Smooth muscle cell (in vitro differentiated cells): Measurements from ENCODE around the gene NACC2. TPM values are rescaled to one million over a fixed set of nuclear protein-coding genes. Genes with fewer than 3 reads are reported as not detected.
A peak's percentile ranks its signal among the peaks of the same experiment; 100 is the strongest.

Experiments used
- DNase-seq: peaks from one replicate; lab custom pipeline; 2025; ENCODE audit not compliant: unreplicated experiment; lab: John Stamatoyannopoulos, UW
- H2AFZ ChIP-seq: fragments of 200-600 bp; sonication (generic); 2 replicates; pipeline ENCODE4 v1.6.0; 2016; ENCODE audit warnings: antibody characterized with exemption, low read depth, mild to moderate bottlenecking
- H3F3A ChIP-seq: fragments of 200-600 bp; sonication (generic); 2 replicates; pipeline ENCODE4 v1.6.0; 2017; ENCODE audit warnings: antibody characterized with exemption, low read depth
- H3K27ac ChIP-seq: fragments of 200-600 bp; sonication (generic); 2 replicates; pipeline ENCODE4 v1.5.1; 2016; ENCODE audit warnings: low read depth, mild to moderate bottlenecking
- H3K27me3 ChIP-seq: fragments of 200-600 bp; sonication (generic); 2 replicates; pipeline ENCODE4 v1.6.1; 2016; ENCODE audit warnings: low read depth, mild to moderate bottlenecking
- H3K36me3 ChIP-seq: fragments of 200-600 bp; sonication (generic); 2 replicates; pipeline ENCODE4 v1.5.1; 2016; ENCODE audit warnings: low read depth
- H3K4me1 ChIP-seq: fragments of 200-600 bp; sonication (generic); 2 replicates; pipeline ENCODE4 v1.5.1; 2016; ENCODE audit warnings: low read depth
- H3K4me2 ChIP-seq: fragments of 200-600 bp; sonication (generic); 2 replicates; pipeline ENCODE4 v1.6.0; 2016; ENCODE audit warnings: mild to moderate bottlenecking
- H3K4me3 ChIP-seq: fragments of 200-600 bp; sonication (generic); 2 replicates; pipeline ENCODE4 v1.5.1; 2016; ENCODE audit warnings: mild to moderate bottlenecking
- H3K79me2 ChIP-seq: fragments of 200-600 bp; sonication (generic); 2 replicates; pipeline ENCODE4 v1.6.0; 2016; ENCODE audit warnings: low read depth, mild to moderate bottlenecking
- H3K9ac ChIP-seq: fragments of 200-600 bp; sonication (generic); 2 replicates; pipeline ENCODE4 v1.6.0; 2016; ENCODE audit warnings: low read depth
- H3K9me3 ChIP-seq: fragments of 200-600 bp; sonication (generic); replicated peaks from 2 replicates; pipeline ENCODE4 v1.5.1; 2016; ENCODE audit warnings: low read depth
- H4K20me1 ChIP-seq: fragments of 200-600 bp; sonication (generic); 2 replicates; pipeline ENCODE4 v1.6.0; 2016; ENCODE audit warnings: low read depth
- WGBS: methylation state at CpG from one replicate; pipeline ENCODE4 v1.1.7; 2016; ENCODE audit warnings: low lambda C conversion rate; 5-methylcytosine and 5-hydroxymethylcytosine counted together
- polyA plus RNA-seq: library from polyadenylated mRNA; unstranded; fragments of >200 nt; fragmentation: Nextera tagmentation; extraction: Ambion mirVana; gene quantifications from 2 replicates; pipeline ENCODE4 v1.2.1, GENCODE V29; 2016
- total RNA-seq: library from RNA; depleted of rRNA; stranded (reverse); fragments of >200 nt; gene quantifications from 2 replicates; pipeline ENCODE4 v1.2.3, GENCODE V29; 2014
- TF ChIP-seq, protein P1 (sequence below): fragments of 200-600 bp; sonication (generic); IDR thresholded peaks from 2 replicates; pipeline ENCODE4 v1.5.1; 2017; ENCODE audit warnings: borderline replicate concordance, mild to moderate bottlenecking, antibody characterized with exemption; ENCODE audit not compliant: insufficient read depth, poor library complexity, severe bottlenecking

NACC2 gene
- total and polyA plus RNA-seq, 2 experiments from 2014 or later: 6.7 to 8.8 TPM

DNA sequence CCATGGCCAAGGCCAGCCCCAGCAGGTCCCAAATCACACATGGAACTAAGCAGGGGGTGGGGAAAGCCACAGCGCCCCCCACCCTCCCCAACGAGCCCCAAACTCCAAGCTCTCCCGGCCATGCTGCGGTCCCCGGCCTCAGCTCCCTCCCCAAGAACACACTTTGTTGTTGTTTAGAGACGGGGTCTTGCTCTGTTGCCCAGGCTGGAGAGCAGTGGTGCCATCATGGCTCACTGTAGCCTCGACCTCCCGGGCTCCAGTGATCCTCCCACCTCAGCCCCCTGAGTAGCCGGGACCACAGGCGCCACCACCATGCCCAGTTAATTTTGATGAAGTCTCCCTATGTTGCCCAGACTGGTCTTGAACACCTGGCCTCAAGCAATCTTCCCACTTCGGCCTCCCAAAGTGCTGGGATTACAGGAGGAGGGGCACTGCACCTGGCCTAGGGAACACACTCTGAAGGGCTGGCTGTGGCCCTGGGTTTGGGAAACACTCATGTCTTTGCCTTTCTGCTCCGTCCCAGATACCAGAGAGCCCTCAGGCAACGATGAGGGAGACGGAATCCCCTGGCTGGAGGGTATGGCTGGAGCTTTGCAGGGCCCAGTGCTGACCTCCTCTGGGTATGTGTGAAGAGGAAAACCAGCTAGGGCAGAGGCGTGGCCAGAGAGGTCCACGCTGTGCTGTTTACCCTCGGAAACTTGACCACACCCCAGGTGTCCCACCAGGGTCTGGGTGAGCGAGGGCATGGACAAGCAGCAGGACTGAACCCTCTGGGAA is 80.8 kb downstream of the NACC2 start:
- Histone ChIP-seq H3K79me2 (peaks cover 21% of the 10 kb centered on the region), H3K27me3 (no peaks in the 10 kb centered on the region), H3K36me3 (no peaks in the 10 kb centered on the region), H3K4me3 (no peak overlapping the region), H2AFZ (no peak overlapping the region), H4K20me1 (peaks cover 55% of the 10 kb centered on the region), H3K9ac (no peak overlapping the region), H3K9me3 (no peaks in the 10 kb centered on the region), H3K4me1 (peaks cover 6% of the 10 kb centered on the region), H3F3A (no peaks in the 10 kb centered on the region), H3K4me2 (no peak overlapping the region), H3K27ac (no peak overlapping the region)
- WGBS: 94% methylated on average over 17 of the region's 18 CpGs
- TF ChIP-seq, protein P1, sequence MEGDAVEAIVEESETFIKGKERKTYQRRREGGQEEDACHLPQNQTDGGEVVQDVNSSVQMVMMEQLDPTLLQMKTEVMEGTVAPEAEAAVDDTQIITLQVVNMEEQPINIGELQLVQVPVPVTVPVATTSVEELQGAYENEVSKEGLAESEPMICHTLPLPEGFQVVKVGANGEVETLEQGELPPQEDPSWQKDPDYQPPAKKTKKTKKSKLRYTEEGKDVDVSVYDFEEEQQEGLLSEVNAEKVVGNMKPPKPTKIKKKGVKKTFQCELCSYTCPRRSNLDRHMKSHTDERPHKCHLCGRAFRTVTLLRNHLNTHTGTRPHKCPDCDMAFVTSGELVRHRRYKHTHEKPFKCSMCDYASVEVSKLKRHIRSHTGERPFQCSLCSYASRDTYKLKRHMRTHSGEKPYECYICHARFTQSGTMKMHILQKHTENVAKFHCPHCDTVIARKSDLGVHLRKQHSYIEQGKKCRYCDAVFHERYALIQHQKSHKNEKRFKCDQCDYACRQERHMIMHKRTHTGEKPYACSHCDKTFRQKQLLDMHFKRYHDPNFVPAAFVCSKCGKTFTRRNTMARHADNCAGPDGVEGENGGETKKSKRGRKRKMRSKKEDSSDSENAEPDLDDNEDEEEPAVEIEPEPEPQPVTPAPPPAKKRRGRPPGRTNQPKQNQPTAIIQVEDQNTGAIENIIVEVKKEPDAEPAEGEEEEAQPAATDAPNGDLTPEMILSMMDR: no peak
- no peak for DNase-seq

DNA sequence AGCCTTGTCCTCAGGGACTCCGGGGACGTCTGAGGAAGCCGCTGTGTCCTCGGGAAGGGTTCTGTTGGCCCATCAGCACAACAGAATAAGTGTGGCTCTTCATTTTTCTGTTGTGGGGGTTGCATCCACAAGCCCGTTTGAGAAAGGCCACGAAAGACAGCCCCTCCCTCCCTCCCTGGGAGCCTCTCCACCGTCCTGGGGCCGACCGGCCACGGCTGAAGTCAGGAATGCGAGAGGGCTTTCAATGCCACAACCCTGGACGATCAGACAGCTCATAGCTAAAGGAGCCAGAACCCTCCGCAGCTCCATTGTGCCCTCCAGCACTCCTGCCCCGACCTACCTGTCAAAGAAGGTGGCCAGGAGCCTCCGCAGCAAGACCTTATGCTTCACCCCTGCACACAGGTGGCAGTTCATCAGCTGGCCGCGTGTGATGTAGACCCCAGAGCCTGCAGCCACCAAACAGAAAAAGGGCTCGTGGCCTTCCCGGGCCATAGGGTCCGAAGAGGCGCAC is 81.5 kb downstream of the NACC2 start:
- TF ChIP-seq, protein P1: no peak
- Histone ChIP-seq H3F3A (no peaks in the 10 kb centered on the region), H4K20me1 (peaks cover 50% of the 10 kb centered on the region), H3K79me2 (peaks cover 15% of the 10 kb centered on the region), H3K36me3 (no peaks in the 10 kb centered on the region), H3K9ac (no peak overlapping the region), H3K9me3 (no peaks in the 10 kb centered on the region), H3K4me2 (no peak overlapping the region), H3K4me3 (no peak overlapping the region), H3K4me1 (peaks cover 6% of the 10 kb centered on the region), H3K27ac (no peak overlapping the region), H3K27me3 (no peaks in the 10 kb centered on the region), H2AFZ (no peak overlapping the region)
- WGBS: 94% methylated on average over 15 of the region's 21 CpGs
- no peak for DNase-seq

DNA sequence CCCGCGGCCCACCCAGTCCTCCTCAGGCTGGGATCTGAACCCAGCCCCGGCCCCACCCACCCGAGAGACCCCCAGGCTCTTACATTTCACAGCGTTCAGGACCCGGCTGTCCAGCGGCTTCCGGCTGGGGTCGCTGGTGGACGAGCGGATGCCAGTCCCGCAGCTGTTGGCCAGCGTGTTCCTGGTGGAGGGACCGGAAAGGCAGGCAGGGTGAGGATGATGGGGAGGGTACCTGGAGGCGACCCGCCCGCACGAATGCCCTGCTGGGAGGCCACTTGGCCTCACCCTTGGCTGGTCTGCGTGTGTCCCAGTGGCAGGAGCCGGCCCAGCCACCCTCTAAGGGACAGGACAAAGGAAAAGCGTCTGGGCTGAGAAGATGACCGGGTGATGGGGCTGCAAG is 82.0 kb downstream of the NACC2 start:
- Histone ChIP-seq H3F3A (no peaks in the 10 kb centered on the region), H3K4me3 (no peak overlapping the region), H2AFZ (no peak overlapping the region), H3K9me3 (no peaks in the 10 kb centered on the region), H3K4me1 (peaks cover 8% of the 10 kb centered on the region), H3K79me2 (peaks cover 12% of the 10 kb centered on the region), H3K36me3 (no peaks in the 10 kb centered on the region), H3K4me2 (no peak overlapping the region), H3K27me3 (no peaks in the 10 kb centered on the region), H3K9ac (no peak overlapping the region), H4K20me1 (peaks cover 47% of the 10 kb centered on the region), H3K27ac (no peak overlapping the region)
- 93% methylated on average over 22 of the region's 22 CpGs for WGBS
- TF ChIP-seq, protein P1: no peak
- no peak for DNase-seq

DNA sequence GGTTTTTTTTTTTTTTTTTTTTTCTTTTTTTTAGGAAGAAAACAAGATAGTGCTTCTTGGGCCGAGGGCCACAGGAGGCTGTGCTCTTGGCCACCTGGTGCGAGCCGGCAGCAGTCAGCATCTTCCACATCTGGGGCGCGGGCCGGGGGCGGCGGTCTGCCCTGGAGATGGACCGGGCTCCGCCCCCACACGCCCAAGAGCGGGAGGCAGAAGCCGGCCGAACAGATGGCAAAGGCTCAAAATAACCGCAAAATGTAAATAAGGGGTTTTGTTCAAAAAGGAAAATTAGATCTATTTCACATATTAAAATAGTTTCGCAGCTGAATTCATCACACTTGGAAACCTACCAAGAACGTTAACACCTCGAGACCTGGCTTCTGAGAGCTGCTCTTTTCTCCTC is 82.4 kb downstream of the NACC2 start:
- no peak overlapping the region for H3K9ac ChIP-seq
- no peak overlapping the region for H3K27ac ChIP-seq
- no peaks in the 10 kb centered on the region for H3K36me3 ChIP-seq
- H3K27me3 ChIP-seq: no peaks in the 10 kb centered on the region
- H3K4me1 ChIP-seq: peaks cover 12% of the 10 kb centered on the region
- no peaks in the 10 kb centered on the region for H3K9me3 ChIP-seq
- H3K4me2 ChIP-seq: peak overlapping the region; percentile 46
- no peak overlapping the region for H2AFZ ChIP-seq
- no peak for DNase-seq
- peaks cover 47% of the 10 kb centered on the region for H4K20me1 ChIP-seq
- H3K4me3 ChIP-seq: no peak overlapping the region
- TF ChIP-seq, protein P1: no peak
- H3F3A ChIP-seq: no peaks in the 10 kb centered on the region
- WGBS: 71% methylated on average over 18 of the region's 18 CpGs
- H3K79me2 ChIP-seq: peaks cover 7% of the 10 kb centered on the region
